Esophagus muscularis mucosa (tissue), 4 donors: ENCODE data around the gene NLRP11. TPM values are rescaled to one million over a fixed set of nuclear protein-coding genes. Genes with fewer than 3 reads are reported as not detected.

Experiments
- DNase-seq: peaks from one replicate; pipeline ENCODE4 v3.0.0-alpha.2; 2017; ENCODE audit errors: extremely low spot score
- H3K27ac ChIP-seq, 4 donors: fragments of 200-600 bp; sonication (generic); replicated peaks in 1 of 4; 1 replicate in 3 of 4; 2 replicates in 1 of 4; pipeline ENCODE4 v1.5.1; 2016 to 2019; ENCODE audit warnings: mild to moderate bottlenecking in 1 of 4
- H3K27me3 ChIP-seq, 4 donors: fragments of 200-600 bp; sonication (generic); one replicate each; pipeline versions ENCODE4 v1.5.1 to v1.6.0; 2016 to 2019
- H3K36me3 ChIP-seq, 4 donors: fragments of 200-600 bp; sonication (generic); one replicate each; pipeline ENCODE4 v1.5.1; 2016 to 2019
- H3K4me1 ChIP-seq, 4 donors: fragments of 200-600 bp; sonication (generic); one replicate each; pipeline ENCODE4 v1.5.1; 2016 to 2019
- H3K4me3 ChIP-seq, 4 donors: fragments of 200-600 bp; sonication (generic); 1 replicate in 2 of 4; 2 replicates in 2 of 4; pipeline ENCODE4 v1.5.1; 2016 to 2019; ENCODE audit warnings: mild to moderate bottlenecking in 4 of 4, moderate library complexity in 1 of 4
- H3K9me3 ChIP-seq, 4 donors: fragments of 200-600 bp; sonication (generic); 1 replicate in 3 of 4; 2 replicates in 1 of 4; pipeline ENCODE4 v1.5.1; 2016 to 2019
- CTCF ChIP-seq, 3 experiments: fragments of 200-600 bp in 2 of 3; fragments of 450-650 bp in 1 of 3; sonication (generic) in 2 of 3; IDR thresholded peaks; one replicate each; pipeline ENCODE4 v1.5.1; 2017 to 2019; ENCODE audit warnings: antibody characterized with exemption in 3 of 3, mild to moderate bottlenecking in 2 of 3, moderate library complexity in 1 of 3
- EP300 ChIP-seq: sonication (generic); formaldehyde crosslinking; IDR thresholded peaks from one replicate; pipeline ENCODE4 v1.6.1; 2017; ENCODE audit warnings: antibody characterized with exemption
- POLR2A ChIP-seq: fragments of 450-650 bp; IDR thresholded peaks from one replicate; pipeline ENCODE4 v1.6.1; 2017; ENCODE audit warnings: antibody characterized with exemption, moderate library complexity, mild to moderate bottlenecking, low read depth
- POLR2AphosphoS5 ChIP-seq, 2 donors: sonication (generic); formaldehyde crosslinking; IDR thresholded peaks; one replicate each; pipeline ENCODE4 v1.6.1; 2017; ENCODE audit warnings: antibody characterized with exemption in 2 of 2
- WGBS: methylation state at CpG from one replicate; pipeline ENCODE4 v1.1.5; 2018; 5-methylcytosine and 5-hydroxymethylcytosine counted together
- intact Hi-C: fragments of 100-400 bp; cut with DNase I; formaldehyde crosslinking; loops from one replicate; pipeline ENCODE4 v1.15.1; 2023
- total RNA-seq, 4 donors: library from RNA; depleted of rRNA; stranded (reverse); fragments of >200 nt; gene quantifications; one replicate each; pipeline versions ENCODE4 v1.1.0 to v1.2.1, GENCODE V29; 2016

Gene NLRP11
- total RNA-seq, 4 donors from 2014 or later: not detected

DNA sequence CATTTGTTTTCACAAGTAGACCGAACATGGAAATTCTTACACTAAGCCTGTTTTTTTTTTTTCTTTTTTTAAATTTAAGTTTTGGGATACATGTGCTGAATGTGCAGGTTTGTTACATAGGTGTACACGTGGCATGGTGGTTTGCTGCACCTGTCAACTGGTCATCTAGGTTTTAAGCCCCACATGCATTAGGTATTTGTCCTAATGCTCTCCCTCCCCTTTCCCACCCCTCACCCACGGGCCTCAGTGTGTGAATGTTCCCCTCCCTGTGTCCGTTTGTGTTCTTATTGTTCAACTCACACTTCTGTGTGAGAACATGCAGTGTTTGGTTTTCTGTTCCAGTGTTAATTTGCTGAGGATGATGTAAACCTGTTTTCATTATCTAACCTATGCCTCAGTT is 7.1 kb upstream of the NLRP11 start:
- H3K9me3 ChIP-seq: peaks cover 0 to 14% (median 2%) of the 10 kb centered on the region in 4 donors

GRCh38 chr19:55838251-55838650 is 6.5 kb upstream of the NLRP11 start:
- Histone ChIP-seq H3K27ac (no peak overlapping the region), H3K4me1 (no peaks in the 10 kb centered on the region), H3K9me3 (peaks cover 0 to 14% (median 2%) of the 10 kb centered on the region in 4 donors), H3K27me3 (peaks cover 0 to 10% (median 0%) of the 10 kb centered on the region in 4 donors), H3K36me3 (no peaks in the 10 kb centered on the region), H3K4me3 (no peak overlapping the region)
- no peak for TF ChIP-seq CTCF (IDR thresholded peaks at IDR 0.05)
- no peak for TF ChIP-seq POLR2A
- TF ChIP-seq EP300: no peak
- no peak for TF ChIP-seq POLR2AphosphoS5 (IDR thresholded peaks at IDR 0.05)
- intact Hi-C loops: no loop called here
- DNase-seq: no peak
- 84% methylated on average over 3 of the region's 3 CpGs for WGBS

More for the DNA sequence above, 7.1 kb upstream of the NLRP11 start:
- intact Hi-C loops: no loop called here
- H3K36me3 ChIP-seq: no peaks in the 10 kb centered on the region
- no peak overlapping the region for H3K27ac ChIP-seq
- DNase-seq: no peak
- WGBS: 47% methylated on average over 4 of the region's 4 CpGs
- TF ChIP-seq CTCF (IDR thresholded peaks at IDR 0.05) (no peak), EP300 (no peak), POLR2A (no peak), POLR2AphosphoS5 (IDR thresholded peaks at IDR 0.05) (no peak)
- H3K27me3 ChIP-seq: peaks cover 0 to 10% (median 0%) of the 10 kb centered on the region in 4 donors
- H3K4me3 ChIP-seq: no peak overlapping the region
- no peaks in the 10 kb centered on the region for H3K4me1 ChIP-seq

DNA sequence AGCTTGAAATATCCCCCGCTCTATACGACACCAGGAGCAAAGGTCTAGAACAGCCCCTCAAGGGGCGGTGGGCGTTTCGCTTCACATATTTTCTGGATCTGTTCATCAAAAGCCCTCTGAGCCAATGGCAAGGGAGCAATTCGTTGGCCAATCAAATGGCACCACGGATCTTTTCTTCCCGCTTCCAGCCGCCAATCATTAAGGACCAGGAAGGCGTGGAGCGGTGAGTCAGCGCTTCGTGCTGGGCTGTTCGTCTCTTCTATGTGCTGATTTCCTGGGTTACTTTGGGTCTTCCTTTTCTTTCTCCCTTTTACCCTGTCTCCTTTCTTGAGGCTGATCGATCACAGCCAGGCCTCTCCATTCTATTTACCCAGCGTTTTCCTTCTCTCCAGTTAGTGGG is 4.5 kb upstream of the NLRP11 start, which contains the start of gene NLRP4:
Gene NLRP4, plus strand, starts transcription at position 201 of the 400 bp plus-strand sequence. CDS start 15,541 bp downstream, outside the sequence.
- H3K36me3 ChIP-seq: no peaks in the 10 kb centered on the region
- H3K27ac ChIP-seq: no peak within 1 kb of the TSS
- intact Hi-C loops: no loop called here
- H3K4me1 ChIP-seq: no peaks in the 10 kb centered on the region
- H3K4me3 ChIP-seq: no peak within 1 kb of the TSS
- peaks cover 0 to 13% (median 0%) of the 10 kb centered on the region in 4 donors for H3K27me3 ChIP-seq
- no peak for TF ChIP-seq CTCF (IDR thresholded peaks at IDR 0.05)
- TF ChIP-seq POLR2A: no peak
- TF ChIP-seq EP300: no peak
- no peak for TF ChIP-seq POLR2AphosphoS5 (IDR thresholded peaks at IDR 0.05)
- DNase-seq: no peak
- H3K9me3 ChIP-seq: peaks cover 0 to 8% (median 0%) of the 10 kb centered on the region in 4 donors
- 87% methylated on average over 16 of the region's 16 CpGs for WGBS

GRCh38 chr19:55832676-55833075 is 877 bp upstream of the NLRP11 start:
- 72% methylated on average over 4 of the region's 4 CpGs for WGBS
- no peak overlapping the region for H3K27ac ChIP-seq
- no peaks in the 10 kb centered on the region for H3K4me1 ChIP-seq
- peaks cover 0 to 5% (median 0%) of the 10 kb centered on the region in 4 donors for H3K9me3 ChIP-seq
- TF ChIP-seq POLR2A: no peak
- no peak for TF ChIP-seq POLR2AphosphoS5 (IDR thresholded peaks at IDR 0.05)
- TF ChIP-seq EP300: no peak
- no peak for TF ChIP-seq CTCF (IDR thresholded peaks at IDR 0.05)
- peaks cover 0 to 8% (median 0%) of the 10 kb centered on the region in 4 donors for H3K27me3 ChIP-seq
- intact Hi-C loops: no loop called here
- no peak for DNase-seq
- no peaks in the 10 kb centered on the region for H3K36me3 ChIP-seq
- no peak overlapping the region for H3K4me3 ChIP-seq

GRCh38 chr19:55830656-55831055 is 1.1 kb downstream of the NLRP11 start:
- no peak overlapping the region for H3K27ac ChIP-seq
- DNase-seq: no peak
- 87% methylated on average over 5 of the region's 5 CpGs for WGBS
- intact Hi-C loops: no loop called here
- no peaks in the 10 kb centered on the region for H3K4me1 ChIP-seq
- H3K27me3 ChIP-seq: peaks cover 0 to 6% (median 0%) of the 10 kb centered on the region in 4 donors
- H3K9me3 ChIP-seq: no peaks in the 10 kb centered on the region
- TF ChIP-seq CTCF (IDR thresholded peaks at IDR 0.05): no peak
- no peak for TF ChIP-seq POLR2AphosphoS5 (IDR thresholded peaks at IDR 0.05)
- TF ChIP-seq EP300: no peak
- TF ChIP-seq POLR2A: no peak
- no peaks in the 10 kb centered on the region for H3K36me3 ChIP-seq
- no peak overlapping the region for H3K4me3 ChIP-seq
